Measurements from ENCODE around the gene CTNNA3. TPM values are rescaled to one million over a fixed set of nuclear protein-coding genes. Genes with fewer than 3 reads are reported as not detected.
"Not testable (repeated sequence)": the region's sequence is repeated elsewhere in the genome, so short reads cannot be mapped to it uniquely, and the experiment has no call there.

Gene CTNNA3
- total and polyA plus RNA-seq, 2 donors from 2014 or later: 0.45 to 0.72 TPM

GRCh38 chr10:67224553-67224952 is 471.4 kb downstream of the CTNNA3 start:
- H3K27ac ChIP-seq (ENCODE audit: low read depth in 2 of 2, low read length in 2 of 2): no peak overlapping the region
- FAIRE-seq: no peak

DNA sequence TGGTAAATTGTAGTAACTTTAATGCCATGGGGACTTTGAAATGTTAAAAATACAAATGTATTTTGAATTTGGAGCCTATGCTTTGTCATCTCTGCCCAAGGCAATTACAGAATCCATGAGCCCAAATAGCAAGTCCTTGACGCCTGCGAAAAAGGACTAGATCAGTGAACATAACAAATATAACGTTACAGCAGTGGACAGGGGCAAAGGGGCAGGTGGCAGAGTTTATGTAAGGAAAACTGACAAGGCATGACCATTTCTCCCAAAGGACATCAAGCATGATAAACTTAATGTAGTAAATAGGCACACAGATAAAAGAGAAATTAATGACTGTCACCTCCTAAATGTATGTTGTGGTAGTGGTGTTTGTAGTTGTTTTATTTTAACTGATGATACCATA is 473.1 kb downstream of the CTNNA3 start:
- Histone ChIP-seq H3K36me3 (ENCODE audit: control insufficient read depth in 2 of 3, insufficient read depth in 3 of 3, low read length in 3 of 3) (no peaks in the 10 kb centered on the region), H3K4me3 (ENCODE audit: low read length in 3 of 3) (no peak overlapping the region), H3K9ac (ENCODE audit: low read length in 3 of 3) (no peak overlapping the region), H3K27me3 (ENCODE audit: control insufficient read depth, insufficient read depth, low read length) (no peaks in the 10 kb centered on the region), H3K4me1 (ENCODE audit: control insufficient read depth in 2 of 3, insufficient read depth in 2 of 3, low read depth in 1 of 3, low read length in 3 of 3) (no peaks in the 10 kb centered on the region), H3K9me3 (ENCODE audit: control insufficient read depth in 2 of 3, insufficient read depth in 1 of 3, low read length in 3 of 3) (no peaks in the 10 kb centered on the region), H3K27ac (ENCODE audit: low read depth in 2 of 2, low read length in 2 of 2) (no peak overlapping the region)
- TF ChIP-seq, protein P1, sequence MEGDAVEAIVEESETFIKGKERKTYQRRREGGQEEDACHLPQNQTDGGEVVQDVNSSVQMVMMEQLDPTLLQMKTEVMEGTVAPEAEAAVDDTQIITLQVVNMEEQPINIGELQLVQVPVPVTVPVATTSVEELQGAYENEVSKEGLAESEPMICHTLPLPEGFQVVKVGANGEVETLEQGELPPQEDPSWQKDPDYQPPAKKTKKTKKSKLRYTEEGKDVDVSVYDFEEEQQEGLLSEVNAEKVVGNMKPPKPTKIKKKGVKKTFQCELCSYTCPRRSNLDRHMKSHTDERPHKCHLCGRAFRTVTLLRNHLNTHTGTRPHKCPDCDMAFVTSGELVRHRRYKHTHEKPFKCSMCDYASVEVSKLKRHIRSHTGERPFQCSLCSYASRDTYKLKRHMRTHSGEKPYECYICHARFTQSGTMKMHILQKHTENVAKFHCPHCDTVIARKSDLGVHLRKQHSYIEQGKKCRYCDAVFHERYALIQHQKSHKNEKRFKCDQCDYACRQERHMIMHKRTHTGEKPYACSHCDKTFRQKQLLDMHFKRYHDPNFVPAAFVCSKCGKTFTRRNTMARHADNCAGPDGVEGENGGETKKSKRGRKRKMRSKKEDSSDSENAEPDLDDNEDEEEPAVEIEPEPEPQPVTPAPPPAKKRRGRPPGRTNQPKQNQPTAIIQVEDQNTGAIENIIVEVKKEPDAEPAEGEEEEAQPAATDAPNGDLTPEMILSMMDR (IDR thresholded peaks at IDR 0.05; ENCODE audit: borderline replicate concordance, extremely low read depth, insufficient read depth): no peak
- intact Hi-C loops (cut with DNase I): no loop called here
- DNase-seq (peak in 3 of 5 donors; percentile 20 to 67 (median 57)), FAIRE-seq (no peak)

More at GRCh38 chr10:67224553-67224952, 471.4 kb downstream of the CTNNA3 start:
- Histone ChIP-seq H3K9me3 (ENCODE audit: control insufficient read depth in 2 of 3, insufficient read depth in 1 of 3, low read length in 3 of 3) (no peaks in the 10 kb centered on the region), H3K36me3 (ENCODE audit: control insufficient read depth in 2 of 3, insufficient read depth in 3 of 3, low read length in 3 of 3) (no peaks in the 10 kb centered on the region), H3K9ac (ENCODE audit: low read length in 3 of 3) (no peak overlapping the region), H3K27me3 (ENCODE audit: control insufficient read depth, insufficient read depth, low read length) (no peaks in the 10 kb centered on the region), H3K4me3 (ENCODE audit: low read length in 3 of 3) (no peak overlapping the region), H3K4me1 (ENCODE audit: control insufficient read depth in 2 of 3, insufficient read depth in 2 of 3, low read depth in 1 of 3, low read length in 3 of 3) (no peaks in the 10 kb centered on the region)
- TF ChIP-seq, protein P1 (IDR thresholded peaks at IDR 0.05; ENCODE audit: borderline replicate concordance, extremely low read depth, insufficient read depth): no peak
- no peak for DNase-seq
- intact Hi-C loops (cut with DNase I): no loop called here

GRCh38 chr10:67221939-67222494 is 474.0 kb downstream of the CTNNA3 start:
- Histone ChIP-seq H3K9me3 (ENCODE audit: control insufficient read depth in 2 of 3, insufficient read depth in 1 of 3, low read length in 3 of 3) (no peaks in the 10 kb centered on the region), H3K36me3 (ENCODE audit: control insufficient read depth in 2 of 3, insufficient read depth in 3 of 3, low read length in 3 of 3) (no peaks in the 10 kb centered on the region), H3K4me1 (ENCODE audit: control insufficient read depth in 2 of 3, insufficient read depth in 2 of 3, low read depth in 1 of 3, low read length in 3 of 3) (no peaks in the 10 kb centered on the region), H3K4me3 (ENCODE audit: low read length in 3 of 3) (no peak overlapping the region), H3K27ac (ENCODE audit: low read depth in 2 of 2, low read length in 2 of 2) (no peak overlapping the region), H3K9ac (ENCODE audit: low read length in 3 of 3) (no peak overlapping the region), H3K27me3 (ENCODE audit: control insufficient read depth, insufficient read depth, low read length) (no peaks in the 10 kb centered on the region)
- TF ChIP-seq, protein P1 (IDR thresholded peaks at IDR 0.05; ENCODE audit: borderline replicate concordance, extremely low read depth, insufficient read depth): no peak
- FAIRE-seq (no peak), DNase-seq (no peak)
- intact Hi-C loops (cut with DNase I): no loop called here

DNA sequence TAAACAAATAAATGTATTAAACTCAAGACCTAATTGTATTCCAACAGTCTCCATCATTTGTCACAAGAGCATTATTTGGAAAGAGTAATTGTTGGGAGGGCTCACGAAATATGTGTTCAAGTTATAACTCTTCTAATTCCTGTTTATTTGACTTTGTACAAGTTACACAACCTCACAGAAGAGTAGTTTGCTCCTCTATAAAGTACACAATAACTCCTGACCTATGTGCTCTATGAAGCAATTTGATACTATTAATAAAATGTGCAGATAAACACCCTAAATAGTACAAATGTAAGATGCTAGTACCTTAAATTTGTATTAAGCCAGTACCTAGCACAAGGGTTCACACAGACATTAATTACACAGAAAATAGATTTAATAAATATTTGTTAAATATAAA is 484.3 kb downstream of the CTNNA3 start:
- Histone ChIP-seq H3K27me3 (ENCODE audit: control insufficient read depth, insufficient read depth, low read length) (no peaks in the 10 kb centered on the region), H3K4me3 (ENCODE audit: low read length in 3 of 3) (no peak overlapping the region), H3K9me3 (ENCODE audit: control insufficient read depth in 2 of 3, insufficient read depth in 1 of 3, low read length in 3 of 3) (no peaks in the 10 kb centered on the region), H3K27ac (ENCODE audit: low read depth in 2 of 2, low read length in 2 of 2) (no peak overlapping the region), H3K4me1 (ENCODE audit: control insufficient read depth in 2 of 3, insufficient read depth in 2 of 3, low read depth in 1 of 3, low read length in 3 of 3) (no peaks in the 10 kb centered on the region), H3K9ac (ENCODE audit: low read length in 3 of 3) (no peak overlapping the region), H3K36me3 (ENCODE audit: control insufficient read depth in 2 of 3, insufficient read depth in 3 of 3, low read length in 3 of 3) (no peaks in the 10 kb centered on the region)
- DNase-seq: no peak
- intact Hi-C loops (cut with DNase I): no loop called here
- TF ChIP-seq, protein P1 (IDR thresholded peaks at IDR 0.05; ENCODE audit: borderline replicate concordance, extremely low read depth, insufficient read depth): no peak
- FAIRE-seq: no peak

DNA sequence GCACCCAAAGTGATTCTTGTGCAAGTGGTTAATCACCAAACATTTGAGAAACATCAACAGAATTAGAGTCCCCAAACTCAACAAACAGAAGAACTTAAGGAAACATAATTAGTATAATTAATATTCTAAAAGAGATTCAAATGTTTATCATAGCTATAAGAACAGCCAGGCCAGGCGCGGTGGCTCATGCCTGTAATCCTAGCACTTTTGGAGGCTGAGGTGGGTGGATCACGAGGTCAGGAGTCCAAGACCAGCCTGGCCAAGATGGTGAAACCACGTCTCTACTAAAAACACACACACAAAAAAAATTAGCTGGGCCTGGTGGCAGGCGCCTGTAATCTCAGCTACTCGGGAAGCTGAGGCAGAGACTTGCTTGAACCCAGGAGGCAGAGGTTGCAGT is 488.1 kb downstream of the CTNNA3 start:
- H3K36me3 ChIP-seq (ENCODE audit: control insufficient read depth in 2 of 3, insufficient read depth in 3 of 3, low read length in 3 of 3); FAIRE-seq; DNase-seq; H3K27ac ChIP-seq (ENCODE audit: low read depth in 2 of 2, low read length in 2 of 2); intact Hi-C loops (cut with DNase I); H3K9ac ChIP-seq (ENCODE audit: low read length in 3 of 3); H3K27me3 ChIP-seq (ENCODE audit: control insufficient read depth, insufficient read depth, low read length); H3K4me3 ChIP-seq (ENCODE audit: low read length in 3 of 3); H3K9me3 ChIP-seq (ENCODE audit: control insufficient read depth in 2 of 3, insufficient read depth in 1 of 3, low read length in 3 of 3); H3K4me1 ChIP-seq (ENCODE audit: control insufficient read depth in 2 of 3, insufficient read depth in 2 of 3, low read depth in 1 of 3, low read length in 3 of 3): not testable (repeated sequence)

Data from kidney (tissue), 14 donors.